ENCODE results near the gene TMEM223. TPM values are rescaled to one million over a fixed set of nuclear protein-coding genes. Genes with fewer than 3 reads are reported as not detected.

TMEM223 gene
- total and polyA plus RNA-seq, 9 of the 15 experiments (the other 6 are each of a cell fraction or from before 2014, with no cell fraction given): 5.9 to 34.5 (median 19.6) TPM

GRCh38 chr11:62831520-62832335 lies 39.9 kb upstream of the TMEM223 start, which contains the start of gene STX5 (continued):
- TF ChIP-seq, protein P1, sequence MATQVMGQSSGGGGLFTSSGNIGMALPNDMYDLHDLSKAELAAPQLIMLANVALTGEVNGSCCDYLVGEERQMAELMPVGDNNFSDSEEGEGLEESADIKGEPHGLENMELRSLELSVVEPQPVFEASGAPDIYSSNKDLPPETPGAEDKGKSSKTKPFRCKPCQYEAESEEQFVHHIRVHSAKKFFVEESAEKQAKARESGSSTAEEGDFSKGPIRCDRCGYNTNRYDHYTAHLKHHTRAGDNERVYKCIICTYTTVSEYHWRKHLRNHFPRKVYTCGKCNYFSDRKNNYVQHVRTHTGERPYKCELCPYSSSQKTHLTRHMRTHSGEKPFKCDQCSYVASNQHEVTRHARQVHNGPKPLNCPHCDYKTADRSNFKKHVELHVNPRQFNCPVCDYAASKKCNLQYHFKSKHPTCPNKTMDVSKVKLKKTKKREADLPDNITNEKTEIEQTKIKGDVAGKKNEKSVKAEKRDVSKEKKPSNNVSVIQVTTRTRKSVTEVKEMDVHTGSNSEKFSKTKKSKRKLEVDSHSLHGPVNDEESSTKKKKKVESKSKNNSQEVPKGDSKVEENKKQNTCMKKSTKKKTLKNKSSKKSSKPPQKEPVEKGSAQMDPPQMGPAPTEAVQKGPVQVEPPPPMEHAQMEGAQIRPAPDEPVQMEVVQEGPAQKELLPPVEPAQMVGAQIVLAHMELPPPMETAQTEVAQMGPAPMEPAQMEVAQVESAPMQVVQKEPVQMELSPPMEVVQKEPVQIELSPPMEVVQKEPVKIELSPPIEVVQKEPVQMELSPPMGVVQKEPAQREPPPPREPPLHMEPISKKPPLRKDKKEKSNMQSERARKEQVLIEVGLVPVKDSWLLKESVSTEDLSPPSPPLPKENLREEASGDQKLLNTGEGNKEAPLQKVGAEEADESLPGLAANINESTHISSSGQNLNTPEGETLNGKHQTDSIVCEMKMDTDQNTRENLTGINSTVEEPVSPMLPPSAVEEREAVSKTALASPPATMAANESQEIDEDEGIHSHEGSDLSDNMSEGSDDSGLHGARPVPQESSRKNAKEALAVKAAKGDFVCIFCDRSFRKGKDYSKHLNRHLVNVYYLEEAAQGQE (IDR thresholded peaks at IDR 0.05; ENCODE audit: borderline replicate concordance): no peak
- TF ChIP-seq, protein P1 (CRISPR knock-in tag; IDR thresholded peaks at IDR 0.05; ENCODE audit: low read depth): no peak
- TF ChIP-seq SRSF9 (IDR thresholded peaks at IDR 0.05; ENCODE audit: borderline replicate concordance, low read depth, low read length): no peak
- TF ChIP-seq, protein P2, sequence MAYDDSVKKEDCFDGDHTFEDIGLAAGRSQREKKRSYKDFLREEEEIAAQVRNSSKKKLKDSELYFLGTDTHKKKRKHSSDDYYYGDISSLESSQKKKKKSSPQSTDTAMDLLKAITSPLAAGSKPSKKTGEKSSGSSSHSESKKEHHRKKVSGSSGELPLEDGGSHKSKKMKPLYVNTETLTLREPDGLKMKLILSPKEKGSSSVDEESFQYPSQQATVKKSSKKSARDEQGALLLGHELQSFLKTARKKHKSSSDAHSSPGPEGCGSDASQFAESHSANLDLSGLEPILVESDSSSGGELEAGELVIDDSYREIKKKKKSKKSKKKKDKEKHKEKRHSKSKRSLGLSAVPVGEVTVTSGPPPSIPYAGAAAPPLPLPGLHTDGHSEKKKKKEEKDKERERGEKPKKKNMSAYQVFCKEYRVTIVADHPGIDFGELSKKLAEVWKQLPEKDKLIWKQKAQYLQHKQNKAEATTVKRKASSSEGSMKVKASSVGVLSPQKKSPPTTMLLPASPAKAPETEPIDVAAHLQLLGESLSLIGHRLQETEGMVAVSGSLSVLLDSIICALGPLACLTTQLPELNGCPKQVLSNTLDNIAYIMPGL (CRISPR knock-in tag; IDR thresholded peaks at IDR 0.05): no peak
- TF ChIP-seq IFI16 (CRISPR knock-in tag; IDR thresholded peaks at IDR 0.05): no peak
- TF ChIP-seq BDP1 (IDR thresholded peaks at IDR 0.05; ENCODE audit: insufficient read depth, insufficient read length): no peak
- no peak for TF ChIP-seq ETV5 (CRISPR knock-in tag; IDR thresholded peaks at IDR 0.05; ENCODE audit: low read depth)
- TF ChIP-seq, protein P3, sequence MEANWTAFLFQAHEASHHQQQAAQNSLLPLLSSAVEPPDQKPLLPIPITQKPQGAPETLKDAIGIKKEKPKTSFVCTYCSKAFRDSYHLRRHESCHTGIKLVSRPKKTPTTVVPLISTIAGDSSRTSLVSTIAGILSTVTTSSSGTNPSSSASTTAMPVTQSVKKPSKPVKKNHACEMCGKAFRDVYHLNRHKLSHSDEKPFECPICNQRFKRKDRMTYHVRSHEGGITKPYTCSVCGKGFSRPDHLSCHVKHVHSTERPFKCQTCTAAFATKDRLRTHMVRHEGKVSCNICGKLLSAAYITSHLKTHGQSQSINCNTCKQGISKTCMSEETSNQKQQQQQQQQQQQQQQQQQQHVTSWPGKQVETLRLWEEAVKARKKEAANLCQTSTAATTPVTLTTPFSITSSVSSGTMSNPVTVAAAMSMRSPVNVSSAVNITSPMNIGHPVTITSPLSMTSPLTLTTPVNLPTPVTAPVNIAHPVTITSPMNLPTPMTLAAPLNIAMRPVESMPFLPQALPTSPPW (CRISPR knock-in tag; IDR thresholded peaks at IDR 0.05): peak; percentile 69
- peak; percentile 21 for TF ChIP-seq CCNT2 (IDR thresholded peaks at IDR 0.05; ENCODE audit: borderline replicate concordance, extremely low read depth, insufficient read length, low read depth, low read length)
- no peak for TF ChIP-seq JUN (IDR thresholded peaks at IDR 0.05; ENCODE audit: borderline replicate concordance, low read depth, low read length)
- TF ChIP-seq JUN (CRISPR knock-in tag; IDR thresholded peaks at IDR 0.05; ENCODE audit: borderline replicate concordance): no peak
- TF ChIP-seq, protein P4, sequence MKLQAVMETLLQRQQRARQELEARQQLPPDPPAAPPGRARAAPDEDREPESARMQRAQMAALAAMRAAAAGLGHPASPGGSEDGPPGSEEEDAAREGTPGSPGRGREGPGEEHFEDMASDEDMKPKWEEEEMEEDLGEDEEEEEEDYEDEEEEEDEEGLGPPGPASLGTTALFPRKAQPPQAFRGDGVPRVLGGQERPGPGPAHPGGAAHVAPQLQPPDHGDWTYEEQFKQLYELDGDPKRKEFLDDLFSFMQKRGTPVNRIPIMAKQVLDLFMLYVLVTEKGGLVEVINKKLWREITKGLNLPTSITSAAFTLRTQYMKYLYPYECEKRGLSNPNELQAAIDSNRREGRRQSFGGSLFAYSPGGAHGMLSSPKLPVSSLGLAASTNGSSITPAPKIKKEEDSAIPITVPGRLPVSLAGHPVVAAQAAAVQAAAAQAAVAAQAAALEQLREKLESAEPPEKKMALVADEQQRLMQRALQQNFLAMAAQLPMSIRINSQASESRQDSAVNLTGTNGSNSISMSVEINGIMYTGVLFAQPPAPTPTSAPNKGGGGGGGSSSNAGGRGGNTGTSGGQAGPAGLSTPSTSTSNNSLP (IDR thresholded peaks at IDR 0.05; ENCODE audit: borderline replicate concordance, low read depth, low read length): peak; percentile 52; the same call in 1 of the 2 replicates

Measured in K562 (cell line).